Stimulated activated CD4-positive, alpha-beta T cell treated with anti-CD3 and anti-CD28 coated beads, TNF-alpha, amount 100 ng/mL, for 48 hours (primary cell): ENCODE measurements around the gene CCDC85C.

Experiments
- DNase-seq, 3 donors: peaks; one replicate each; pipeline ENCODE4 v3.0.0-alpha.2; 2020; ENCODE audit warnings: low read depth in 3 of 3

Gene CCDC85C

GRCh38 chr14:99572173-99572999 lies 31.6 kb downstream of the CCDC85C start:
- no peak for DNase-seq

- DNase-seq = no peak
These were observed 32.6 kb downstream of the CCDC85C start for GRCh38 chr14:99571303-99571986.

GRCh38 chr14:99570544-99571302 lies 33.3 kb downstream of the CCDC85C start:
- DNase-seq = no peak

GRCh38 chr14:99569725-99570543 lies 34.1 kb downstream of the CCDC85C start:
- no peak for DNase-seq

GRCh38 chr14:99568567-99569560 lies 35.1 kb downstream of the CCDC85C start:
- no peak for DNase-seq

- no peak for DNase-seq
These were observed 37.3 kb downstream of the CCDC85C start for GRCh38 chr14:99566390-99567354.

- DNase-seq = no peak
These were observed 38.0 kb downstream of the CCDC85C start for GRCh38 chr14:99566009-99566389.

- DNase-seq = no peak
These were observed 38.6 kb downstream of the CCDC85C start for GRCh38 chr14:99565383-99565782.

- no peak for DNase-seq
These were observed 39.1 kb downstream of the CCDC85C start for GRCh38 chr14:99564926-99565259.

GRCh38 chr14:99564256-99564925 lies 39.6 kb downstream of the CCDC85C start:
- DNase-seq = no peak

- DNase-seq = no peak
These were observed 40.3 kb downstream of the CCDC85C start for GRCh38 chr14:99563749-99564129.

- no peak for DNase-seq
These were observed 40.9 kb downstream of the CCDC85C start for GRCh38 chr14:99562856-99563748.

GRCh38 chr14:99561864-99562263 lies 42.1 kb downstream of the CCDC85C start:
- DNase-seq = no peak

GRCh38 chr14:99560922-99561683 lies 42.9 kb downstream of the CCDC85C start:
- DNase-seq = no peak

GRCh38 chr14:99560403-99560802 lies 43.6 kb downstream of the CCDC85C start:
- no peak for DNase-seq

- no peak for DNase-seq
These were observed 44.6 kb downstream of the CCDC85C start for GRCh38 chr14:99559286-99559990.
